ENCODE results near the gene MAP2K5.

The MAP2K5 gene

GRCh38 chr15:67785431-67785830 is 242.9 kb downstream of the MAP2K5 start:
- no peak for DNase-seq

GRCh38 chr15:67786646-67787045 is 244.1 kb downstream of the MAP2K5 start:
- DNase-seq = no peak

- DNase-seq = no peak
These were observed 246.5 kb downstream of the MAP2K5 start for GRCh38 chr15:67788986-67789385.

GRCh38 chr15:67790610-67791319 is 248.3 kb downstream of the MAP2K5 start:
- DNase-seq = no peak

GRCh38 chr15:67792250-67792942 is 249.9 kb downstream of the MAP2K5 start:
- DNase-seq = no peak

GRCh38 chr15:67794832-67795574 is 252.5 kb downstream of the MAP2K5 start:
- no peak for DNase-seq

- DNase-seq = no peak
These were observed 254.0 kb downstream of the MAP2K5 start for GRCh38 chr15:67796196-67797127.

- no peak for DNase-seq
These were observed 257.3 kb downstream of the MAP2K5 start for GRCh38 chr15:67799801-67800205.

- DNase-seq = no peak
These were observed 258.6 kb downstream of the MAP2K5 start for GRCh38 chr15:67801142-67801541.

GRCh38 chr15:67801926-67802914 is 259.7 kb downstream of the MAP2K5 start:
- no peak for DNase-seq

GRCh38 chr15:67803299-67803698 is 260.8 kb downstream of the MAP2K5 start:
- no peak for DNase-seq

GRCh38 chr15:67803996-67804843 is 261.7 kb downstream of the MAP2K5 start:
- DNase-seq = no peak

- no peak for DNase-seq
These were observed 262.6 kb downstream of the MAP2K5 start for GRCh38 chr15:67805008-67805665.

GRCh38 chr15:67805666-67806516 is 263.4 kb downstream of the MAP2K5 start:
- DNase-seq = peak; percentile 47

- DNase-seq = no peak
These were observed 264.0 kb downstream of the MAP2K5 start for GRCh38 chr15:67806536-67806935.

GRCh38 chr15:67807141-67807540 is 264.6 kb downstream of the MAP2K5 start:
- DNase-seq = no peak

- DNase-seq = no peak
These were observed 265.3 kb downstream of the MAP2K5 start for GRCh38 chr15:67807836-67808235.

- no peak for DNase-seq
These were observed 266.3 kb downstream of the MAP2K5 start for GRCh38 chr15:67808821-67809220.

GRCh38 chr15:67809441-67809840 is 266.9 kb downstream of the MAP2K5 start:
- no peak for DNase-seq

Measured in DMS153 (cell line).